GM19324 (cell line): ENCODE measurements around the gene ARHGDIA.
A peak's percentile ranks its signal among the peaks of the same experiment; 100 is the strongest.

Source experiments
- ATAC-seq: cut with Tn5 transposase; IDR thresholded peaks from one replicate; pipeline ENCODE4 v1.9.1; 2021; ENCODE audit warnings: mild to moderate bottlenecking, moderate library complexity; ENCODE audit not compliant: unreplicated experiment, low FRiP score

Gene ARHGDIA

GRCh38 chr17:81906476-81907218 lies 35.5 kb upstream of the ARHGDIA start:
- no peak for ATAC-seq

GRCh38 chr17:81905993-81906392 lies 34.9 kb upstream of the ARHGDIA start:
- ATAC-seq = no peak

- no peak for ATAC-seq
Measured at GRCh38 chr17:81905424-81905875, 34.3 kb upstream of the ARHGDIA start.

GRCh38 chr17:81904600-81905423 lies 33.7 kb upstream of the ARHGDIA start:
- ATAC-seq = no peak

GRCh38 chr17:81903896-81904599 lies 32.9 kb upstream of the ARHGDIA start:
- no peak for ATAC-seq

DNA sequence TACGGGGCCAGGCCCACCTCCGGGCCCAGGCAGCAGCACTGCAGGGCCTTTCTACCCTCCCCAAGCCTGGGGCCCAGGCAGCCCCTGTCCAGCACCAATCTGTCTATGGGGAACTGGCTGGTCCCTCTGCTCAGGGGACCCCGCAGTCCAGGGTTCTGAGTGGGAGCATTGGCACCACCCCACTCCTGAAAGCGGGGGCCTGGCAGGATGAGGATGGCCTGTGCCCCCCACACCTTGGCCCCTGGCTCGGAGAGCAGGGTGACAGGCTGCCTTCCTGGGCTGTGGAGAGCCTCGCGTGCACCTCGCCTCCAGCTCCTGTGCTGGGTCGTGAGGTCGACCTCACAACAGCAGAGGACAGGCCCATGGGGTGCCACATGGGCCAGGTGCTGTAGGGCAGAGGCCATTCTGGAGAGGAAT lies 32.3 kb upstream of the ARHGDIA start:
- no peak for ATAC-seq

DNA sequence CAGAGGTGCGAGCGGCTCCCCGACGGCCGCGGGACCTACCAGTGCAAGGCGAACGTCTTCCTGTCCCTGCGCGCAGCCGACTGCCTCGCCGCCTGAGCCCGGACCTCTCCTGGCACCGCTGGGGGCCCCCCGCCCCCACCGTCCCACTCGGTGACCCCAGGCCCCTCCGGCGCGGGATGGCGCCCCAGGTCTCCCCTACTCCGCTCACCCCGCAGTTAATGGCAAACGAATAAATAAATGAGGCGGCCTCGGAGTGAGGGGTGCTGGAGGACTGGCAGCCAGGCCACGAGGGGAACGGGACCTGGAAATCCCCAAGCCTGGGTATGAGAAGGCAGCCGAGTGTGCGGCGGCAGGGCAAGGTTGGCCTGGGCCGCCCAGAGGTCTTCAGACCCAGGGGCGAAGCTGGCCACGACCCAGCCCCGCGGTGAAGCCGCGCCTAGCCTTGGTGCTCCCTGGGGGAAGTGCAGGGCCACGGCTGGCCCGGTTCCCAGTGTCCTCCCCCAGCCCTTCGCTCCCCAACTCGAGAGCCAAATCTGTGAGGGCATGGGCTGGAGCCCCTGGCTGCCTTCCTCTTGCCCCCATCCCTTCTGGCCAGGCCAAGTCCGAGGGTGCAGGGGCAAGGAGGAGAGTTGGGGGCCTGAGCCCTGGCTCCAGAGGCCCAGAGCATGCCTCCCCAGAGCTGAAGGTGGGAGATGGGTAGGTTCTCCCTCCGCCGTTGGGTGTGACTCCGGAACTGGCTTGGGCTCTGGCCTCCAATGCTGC lies 31.7 kb upstream of the ARHGDIA start:
- no peak for ATAC-seq

GRCh38 chr17:81902023-81902652 lies 31.0 kb upstream of the ARHGDIA start, which contains the start of gene NPB:
NPB (plus strand) TSS chr17:81902238; CDS start chr17:81902278, 40 bp downstream.
- ATAC-seq = no peak

DNA sequence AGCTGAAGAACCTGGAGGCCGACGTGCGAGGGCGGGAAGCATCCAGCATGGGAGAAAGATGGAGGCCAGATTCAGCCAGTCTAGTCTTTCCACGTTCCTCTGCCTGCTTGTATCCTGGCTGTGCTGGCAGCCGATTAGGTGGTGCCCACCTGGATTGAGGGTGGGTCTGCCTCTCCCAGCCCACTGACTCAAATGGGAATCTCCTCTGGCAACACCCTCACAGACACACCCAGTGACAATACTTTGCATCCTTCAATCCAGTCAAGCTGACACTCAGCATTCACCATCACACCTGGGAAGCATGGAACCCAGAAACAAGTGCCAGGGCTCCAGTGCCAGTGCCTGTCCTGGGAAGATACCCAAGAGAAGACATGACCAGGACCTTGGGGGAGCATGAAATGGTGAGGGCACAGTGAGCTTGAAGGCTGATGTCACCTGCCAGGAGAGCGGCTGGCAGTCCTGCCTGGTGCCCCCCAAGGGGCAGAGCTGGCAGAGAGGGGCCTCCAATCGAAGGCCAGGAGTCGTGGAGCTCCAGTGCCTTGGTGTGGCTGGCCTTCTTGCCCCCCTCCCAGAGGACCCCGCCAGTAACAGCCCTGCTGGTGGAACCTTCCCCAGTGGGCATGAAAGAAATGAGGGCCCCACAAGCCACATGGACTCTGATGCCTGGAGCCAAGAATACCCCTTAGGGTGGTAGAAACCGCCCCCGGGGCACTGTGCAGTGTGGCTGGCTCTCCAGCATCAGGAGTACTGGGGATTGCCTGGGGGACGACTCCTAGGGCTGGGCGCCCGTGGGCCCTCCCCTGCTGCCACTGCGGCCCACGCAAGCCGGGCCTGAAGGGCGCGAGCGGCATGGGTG lies 30.3 kb upstream of the ARHGDIA start:
- ATAC-seq = no peak

GRCh38 chr17:81900181-81900820 lies 29.2 kb upstream of the ARHGDIA start:
- no peak for ATAC-seq

DNA sequence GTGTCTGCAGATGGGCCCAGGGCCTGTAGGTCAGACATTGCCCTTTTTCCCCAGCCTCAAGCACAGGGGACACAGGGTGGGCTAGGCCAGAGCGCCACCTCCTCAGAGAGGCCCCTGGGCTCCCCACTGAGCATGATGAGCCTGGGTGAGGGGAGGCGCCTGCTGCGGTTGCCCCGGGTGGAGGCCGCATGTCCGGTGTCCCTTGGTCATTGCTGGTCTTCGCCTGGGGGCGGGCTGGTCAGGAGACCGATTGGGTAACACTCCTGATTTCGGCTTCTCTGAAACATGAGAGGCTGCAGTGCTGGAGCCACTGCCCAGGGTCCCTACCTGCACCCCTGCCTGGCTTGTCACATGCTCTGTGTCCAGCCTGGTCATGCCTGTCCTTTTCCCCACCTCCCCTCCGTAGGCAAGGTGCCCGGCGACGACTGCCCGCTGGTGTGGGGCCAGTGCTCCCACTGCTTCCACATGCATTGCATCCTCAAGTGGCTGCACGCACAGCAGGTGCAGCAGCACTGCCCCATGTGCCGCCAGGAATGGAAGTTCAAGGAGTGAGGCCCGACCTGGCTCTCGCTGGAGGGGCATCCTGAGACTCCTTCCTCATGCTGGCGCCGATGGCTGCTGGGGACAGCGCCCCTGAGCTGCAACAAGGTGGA lies 28.5 kb upstream of the ARHGDIA start:
- ATAC-seq = no peak

GRCh38 chr17:81898885-81899284 lies 27.7 kb upstream of the ARHGDIA start:
- ATAC-seq = no peak

GRCh38 chr17:81898029-81898866 lies 27.1 kb upstream of the ARHGDIA start:
- ATAC-seq = no peak

DNA sequence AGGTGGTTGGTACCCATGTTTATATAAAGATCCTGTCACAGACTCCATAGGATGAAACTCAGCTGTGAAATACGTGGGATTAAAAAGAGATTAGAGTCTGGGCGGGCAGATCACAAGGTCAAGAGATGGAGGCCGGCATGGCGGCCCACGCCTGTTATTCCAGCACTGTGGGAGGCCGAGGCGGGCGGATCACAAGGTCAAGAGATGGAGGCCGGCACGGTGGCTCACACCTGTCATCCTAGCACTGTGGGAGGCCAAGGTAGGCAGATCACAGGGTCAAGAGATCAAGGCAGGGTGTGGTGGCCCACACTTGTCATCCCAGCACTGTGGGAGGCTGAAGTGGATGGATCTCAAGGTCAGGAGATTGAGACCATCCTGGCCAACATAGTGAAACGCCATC lies 24.3 kb upstream of the ARHGDIA start:
- no peak for ATAC-seq

DNA sequence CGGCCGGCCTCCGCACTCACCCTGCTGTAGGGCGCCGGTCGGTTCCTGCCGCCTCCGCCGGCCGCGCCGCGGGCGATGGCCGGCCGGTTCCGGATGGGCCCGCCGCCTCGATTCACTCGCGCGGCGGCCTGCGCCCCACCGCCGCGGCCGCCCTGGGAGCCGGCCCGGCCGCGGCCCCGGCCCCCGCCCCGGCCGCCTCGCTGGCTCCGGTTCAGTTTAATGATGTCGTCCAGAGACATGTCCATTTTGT lies 20.1 kb upstream of the ARHGDIA start:
- ATAC-seq = no peak

DNA sequence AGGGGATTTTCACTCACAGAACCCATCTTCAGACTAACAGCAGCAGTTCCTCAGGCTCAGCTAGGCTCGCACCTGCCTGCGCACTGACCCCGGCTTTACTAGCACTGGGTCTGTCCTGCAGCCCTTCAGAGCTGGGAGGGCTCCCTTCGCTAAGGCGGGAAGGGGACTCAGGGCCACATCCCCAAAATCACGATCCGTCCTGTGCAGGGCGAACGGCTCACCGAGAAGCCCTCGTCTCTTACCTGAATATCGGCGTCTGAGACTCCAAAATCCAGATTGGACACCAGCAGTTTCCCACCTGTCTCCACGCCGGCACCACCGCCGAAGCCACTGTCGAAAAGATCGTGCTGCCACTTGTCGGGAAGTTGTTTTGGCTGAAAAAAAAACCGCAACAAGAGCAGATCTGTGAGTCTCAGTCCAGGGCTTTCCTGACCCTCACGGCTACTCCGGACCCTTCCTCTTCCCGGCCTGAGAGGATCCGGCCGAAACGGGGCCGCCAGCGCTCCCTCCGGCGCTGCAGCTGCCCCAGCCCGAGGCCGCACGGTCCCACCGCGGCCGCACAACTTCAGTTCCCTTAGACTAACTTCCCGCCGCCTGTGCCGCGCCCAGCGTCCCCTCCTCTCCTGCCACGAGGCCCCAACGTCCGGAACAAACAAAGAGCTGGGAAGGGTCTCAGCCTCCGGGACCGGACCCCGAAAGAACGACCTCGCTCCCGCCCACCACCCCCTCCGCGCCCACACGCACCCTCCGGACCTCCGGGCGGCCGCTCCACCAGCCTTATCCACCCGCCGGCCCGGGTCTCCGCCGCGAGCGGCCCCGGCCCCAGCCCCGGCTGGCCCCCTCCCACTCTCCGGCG lies 19.5 kb upstream of the ARHGDIA start:
- peak; percentile 15 for ATAC-seq
